G401.6 (cell line): Measurements from ENCODE around the gene ZCCHC10.
"Not testable (repeated sequence)": the region's sequence is repeated elsewhere in the genome, so short reads cannot be mapped to it uniquely, and the experiment has no call there.

ENCODE experiments used
- FAIRE-seq: peaks from 2 replicates; lab custom pipeline; 2012; peaks lifted over from hg19 to GRCh38; lab: Jason Lieb, UNC

Gene ZCCHC10

GRCh38 chr5:132976852-132977251 lies 49.5 kb downstream of the ZCCHC10 start:
- no peak for FAIRE-seq

DNA sequence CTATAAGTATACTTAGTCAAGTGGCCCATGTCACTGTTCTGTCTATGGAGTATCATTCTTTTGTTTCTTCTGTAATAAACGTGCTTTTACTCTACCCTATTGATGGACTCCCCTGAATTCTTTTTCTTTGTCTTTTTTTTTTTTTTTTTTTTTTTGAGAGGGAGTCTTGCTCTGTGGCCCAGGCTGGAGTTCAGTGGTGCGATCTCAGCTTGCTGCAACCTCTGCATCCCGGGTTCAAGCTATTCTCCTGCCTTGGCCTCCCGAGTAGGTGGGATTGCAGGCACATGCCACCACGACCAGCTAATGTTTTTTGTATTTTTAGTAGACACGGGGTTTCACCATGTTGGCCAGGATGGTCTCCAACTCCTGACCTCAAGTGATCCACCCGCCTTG lies 53.9 kb downstream of the ZCCHC10 start:
- FAIRE-seq, result not testable (repeated sequence)

GRCh38 chr5:132971483-132972435 lies 54.6 kb downstream of the ZCCHC10 start:
- no peak for FAIRE-seq

DNA sequence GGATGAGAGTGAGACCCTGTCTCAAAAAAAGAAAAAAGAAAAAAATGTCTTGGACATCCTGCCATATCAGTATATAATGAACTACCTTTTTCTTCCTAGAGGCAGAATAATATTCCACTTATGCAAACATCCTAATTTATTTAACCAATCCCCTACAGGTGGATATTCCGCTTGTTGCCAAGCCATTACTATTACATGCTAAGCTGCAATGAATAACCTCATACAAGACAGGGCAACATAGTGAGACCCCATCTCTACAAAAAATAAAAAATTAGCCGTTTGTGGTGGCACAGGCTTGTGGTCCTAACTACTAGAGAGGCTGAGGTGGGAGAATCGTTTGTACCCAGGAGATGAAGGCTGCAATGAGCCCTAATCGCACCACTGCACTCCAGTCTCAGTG lies 61.2 kb downstream of the ZCCHC10 start:
- no peak for FAIRE-seq

DNA sequence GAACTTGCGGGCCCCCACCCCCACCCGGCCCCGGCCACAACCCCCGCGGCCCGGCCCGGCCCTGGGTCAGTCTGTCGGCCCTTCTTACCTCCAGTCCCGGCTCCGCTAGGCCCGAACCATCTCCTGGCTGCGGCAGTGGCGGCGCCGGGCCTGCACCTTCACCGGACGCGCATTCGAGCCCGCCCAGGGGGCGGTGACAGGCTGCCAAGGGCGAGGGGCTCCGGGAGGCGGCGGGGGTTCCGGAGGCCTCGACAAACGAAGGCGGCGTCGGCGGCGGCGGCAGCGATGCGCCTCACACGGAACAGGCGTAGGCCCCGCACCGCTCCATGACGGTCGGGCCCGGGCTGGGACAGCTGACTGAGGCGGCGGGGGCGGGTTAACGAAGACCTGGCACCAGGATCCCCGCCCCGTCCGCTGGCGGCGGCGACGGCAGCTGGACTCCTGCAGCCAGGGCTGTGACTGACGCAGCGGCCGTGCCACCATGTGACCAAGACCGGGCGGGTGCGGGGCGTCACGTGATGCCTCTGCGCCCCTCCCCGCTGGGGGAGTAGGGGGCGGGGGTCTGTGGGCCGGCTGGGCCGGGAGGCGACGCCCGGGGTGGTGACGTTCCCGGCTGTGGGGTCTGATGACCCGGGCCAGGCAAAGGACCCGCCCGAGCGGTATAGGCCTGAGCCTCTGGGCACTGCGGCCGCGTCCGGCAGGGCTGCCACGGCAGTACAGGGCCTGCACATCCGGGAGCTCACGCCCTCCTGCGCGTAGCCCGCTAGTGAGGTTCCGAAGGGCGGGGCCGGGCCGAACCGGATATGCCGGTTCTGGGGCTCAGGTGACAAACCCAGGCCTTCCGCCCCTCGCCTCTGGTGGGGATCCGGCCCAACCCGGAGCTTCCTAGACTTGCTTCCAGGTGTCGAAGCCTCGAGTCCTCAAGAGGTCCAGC lies 62.9 kb downstream of the ZCCHC10 start, which contains the start of gene AFF4:
Gene AFF4, minus strand, starts transcription at position 464 of the 934 bp plus-strand sequence. CDS start 26,445 bp downstream, outside the sequence.
- FAIRE-seq, result peak; percentile 82

GRCh38 chr5:132962429-132963021 lies 63.8 kb downstream of the ZCCHC10 start:
- FAIRE-seq, result peak; percentile 13

- FAIRE-seq, result no peak
These were observed 64.5 kb downstream of the ZCCHC10 start for GRCh38 chr5:132961887-132962286.

DNA sequence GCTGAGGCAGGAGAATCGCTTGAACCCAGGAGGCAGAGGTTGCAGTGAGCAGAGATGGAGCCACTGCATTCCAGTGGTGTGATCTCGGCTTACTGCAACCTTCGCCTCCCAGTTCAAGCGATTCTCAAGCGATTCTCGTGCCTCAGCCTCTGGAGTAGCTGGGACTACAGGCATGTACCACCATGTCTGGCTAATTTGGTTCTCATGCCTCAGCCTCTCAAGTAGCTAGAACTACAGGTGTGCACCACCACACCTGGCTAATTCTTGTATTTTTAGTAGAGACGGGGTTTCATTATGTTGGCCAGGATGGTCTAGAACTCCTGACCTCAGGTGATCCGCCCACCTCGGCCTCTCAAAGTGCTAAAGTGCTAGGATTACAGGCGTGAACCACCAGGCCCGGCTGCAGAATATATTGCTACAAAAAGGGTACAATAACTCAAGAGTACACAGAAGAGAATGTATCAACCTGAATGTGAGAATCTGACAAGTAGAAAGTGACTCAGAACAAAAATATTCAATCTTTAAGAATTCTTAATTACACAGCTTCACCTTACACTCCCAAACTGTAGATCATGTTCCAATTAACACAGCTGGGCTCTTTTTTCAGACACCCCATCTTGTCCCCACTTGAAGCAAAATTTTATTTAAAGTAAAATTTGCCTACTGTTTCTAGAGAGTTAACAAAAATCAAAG lies 65.1 kb downstream of the ZCCHC10 start:
- FAIRE-seq, result not testable (repeated sequence)

- FAIRE-seq, result not testable (repeated sequence)
These were observed 70.1 kb downstream of the ZCCHC10 start for GRCh38 chr5:132956166-132956799.

DNA sequence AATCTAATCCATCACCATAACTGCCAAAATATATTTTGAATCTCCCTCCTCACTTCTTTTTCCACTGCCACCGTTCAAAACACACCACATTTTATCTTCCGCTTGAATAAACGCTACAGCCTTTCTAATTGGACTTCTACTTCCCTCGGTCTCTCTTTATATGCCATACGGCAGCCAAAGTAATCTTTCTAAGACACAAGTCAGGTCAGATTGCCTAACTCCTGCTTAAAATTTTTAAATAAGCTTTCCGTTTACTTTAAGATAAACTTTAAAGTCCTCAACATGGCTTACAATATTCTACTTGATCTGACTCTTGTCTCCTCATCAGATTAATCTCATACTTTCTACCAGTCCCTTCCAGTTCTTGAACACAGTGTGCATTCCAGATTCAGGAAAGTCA lies 72.6 kb downstream of the ZCCHC10 start:
- FAIRE-seq, result no peak

DNA sequence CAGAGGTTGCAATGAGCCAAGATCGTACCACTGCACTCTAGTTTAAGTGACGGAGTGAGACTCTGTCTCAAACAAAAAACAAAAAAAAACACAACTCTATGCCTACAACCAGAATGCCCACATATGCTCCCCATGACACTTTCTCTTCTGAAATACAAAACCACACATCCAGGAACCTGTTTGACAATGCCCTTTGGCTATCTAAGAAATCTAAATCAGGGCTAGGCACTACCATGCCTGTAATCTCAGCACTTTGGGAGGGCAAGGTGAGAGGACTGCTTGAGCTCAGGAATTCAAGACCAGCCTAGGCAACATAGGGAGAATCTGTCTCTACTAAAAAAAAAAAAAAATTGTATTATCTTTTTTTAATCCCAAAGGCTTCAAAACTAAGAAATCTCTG lies 73.5 kb downstream of the ZCCHC10 start:
- no peak for FAIRE-seq

DNA sequence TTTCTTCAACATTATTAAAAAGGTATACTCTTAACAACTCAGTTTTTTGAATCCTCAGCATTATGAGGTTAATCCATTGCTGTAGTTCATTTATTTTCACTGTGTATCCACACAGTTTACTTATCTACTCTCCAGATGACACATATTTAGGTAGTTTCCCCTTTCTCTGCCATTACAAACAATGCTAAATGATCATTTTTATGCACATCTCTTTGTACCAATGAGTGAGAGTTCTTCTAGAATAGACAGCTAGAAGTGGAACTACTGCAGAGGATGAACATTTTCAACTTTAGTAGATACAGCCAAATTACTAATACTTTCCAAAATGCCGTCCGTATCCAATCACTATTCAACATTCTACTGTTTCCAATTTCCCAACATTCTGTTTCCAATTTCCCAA lies 74.5 kb downstream of the ZCCHC10 start:
- FAIRE-seq, result no peak

DNA sequence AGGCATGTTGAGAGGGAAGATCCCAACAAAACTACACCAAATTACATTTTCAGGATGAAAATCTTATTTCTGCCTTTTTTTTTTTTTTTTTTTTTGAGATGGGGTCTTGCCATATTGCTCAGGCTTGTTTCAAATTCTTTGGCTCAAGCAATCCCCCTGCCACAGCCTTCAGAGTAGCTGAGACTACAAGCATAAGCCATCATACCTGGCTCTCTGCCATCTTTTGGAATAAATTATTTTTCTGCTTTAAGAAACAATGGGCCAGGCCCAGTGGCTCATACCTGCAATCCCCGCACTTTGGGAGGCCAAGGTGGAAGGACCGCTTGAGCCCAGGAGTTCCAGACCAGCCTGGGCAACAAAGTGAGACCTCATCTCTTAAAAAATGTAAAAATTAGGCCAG lies 77.2 kb downstream of the ZCCHC10 start:
- FAIRE-seq, result no peak

DNA sequence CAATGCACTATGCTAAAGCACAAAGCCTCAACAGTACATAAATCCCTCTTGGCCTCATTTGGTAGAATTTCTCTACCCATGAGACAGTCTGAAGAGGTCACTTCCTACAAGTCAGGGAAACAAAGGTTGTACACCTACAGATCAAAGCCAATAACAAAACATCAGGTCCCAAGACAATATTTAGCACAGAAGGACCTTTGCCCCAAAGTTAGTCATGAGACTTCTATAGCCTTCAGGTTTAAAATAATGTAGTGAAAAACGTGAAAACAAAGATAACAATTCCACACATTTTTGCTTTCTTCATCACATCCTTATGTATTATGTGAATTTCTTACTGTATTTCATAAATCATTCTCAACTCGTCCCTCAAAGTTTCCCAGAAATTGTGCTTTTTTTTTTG lies 78.7 kb downstream of the ZCCHC10 start:
- no peak for FAIRE-seq
